Keratinocyte (primary cell): ENCODE data around the gene L3MBTL3. TPM values are rescaled to one million over a fixed set of nuclear protein-coding genes. Genes with fewer than 3 reads are reported as not detected.
A peak's percentile ranks its signal among the peaks of the same experiment; 100 is the strongest.

Experiments used
- DNase-seq: peaks from one replicate; pipeline ENCODE4 v3.0.0-alpha.2; 2011; ENCODE audit warnings: low read depth, missing footprints, low spot score
- FAIRE-seq: peaks from 2 replicates; lab custom pipeline; 2011; peaks lifted over from hg19 to GRCh38; lab: Jason Lieb, UNC
- H2AFZ ChIP-seq: 2 replicates; pipeline ENCODE4 v1.6.0; 2012; ENCODE audit warnings: low read length, control low read depth, inconsistent platforms; ENCODE audit not compliant: control insufficient read depth
- H3K27ac ChIP-seq: 2 replicates; pipeline ENCODE4 v1.5.1; 2011; ENCODE audit warnings: low read length; ENCODE audit not compliant: control insufficient read depth, insufficient read depth
- H3K27me3 ChIP-seq: 3 replicates; pipeline ENCODE4 v1.6.0; 2011; ENCODE audit warnings: low read length; ENCODE audit not compliant: control insufficient read depth, insufficient read depth; ENCODE audit errors: extremely low read depth
- H3K36me3 ChIP-seq, 2 experiments: 2 replicates in 1 of 2; 3 replicates in 1 of 2; pipeline ENCODE4 v1.5.1; 2011; ENCODE audit warnings: low read length in 2 of 2, mild to moderate bottlenecking in 1 of 2; ENCODE audit not compliant: control insufficient read depth in 2 of 2, insufficient read depth in 2 of 2; ENCODE audit errors: extremely low read depth in 1 of 2
- H3K4me1 ChIP-seq: 3 replicates; pipeline ENCODE4 v1.5.1; 2011; ENCODE audit warnings: low read length; ENCODE audit not compliant: control insufficient read depth, insufficient read depth; ENCODE audit errors: extremely low read depth
- H3K4me2 ChIP-seq: 3 replicates; pipeline ENCODE4 v1.6.0; 2011; ENCODE audit warnings: low read depth, low read length; ENCODE audit not compliant: control insufficient read depth, insufficient read depth; ENCODE audit errors: extremely low read depth
- H3K4me3 ChIP-seq, 3 experiments: fragments of 200-600 bp in 1 of 3; sonication (generic) in 1 of 3; 2 replicates in 2 of 3; 3 replicates in 1 of 3; pipeline ENCODE4 v1.5.1; 2011 to 2016; ENCODE audit warnings: low read length in 3 of 3, mild to moderate bottlenecking in 3 of 3, control low read depth in 2 of 3, inconsistent platforms in 1 of 3, low read depth in 1 of 3, mixed read lengths in 1 of 3, mixed run types in 1 of 3, moderate library complexity in 1 of 3; ENCODE audit not compliant: control insufficient read depth in 2 of 3, insufficient read depth in 2 of 3; ENCODE audit errors: extremely low read depth in 1 of 3
- H3K79me2 ChIP-seq: 2 replicates; pipeline ENCODE4 v1.6.0; 2012; ENCODE audit warnings: low read length; ENCODE audit not compliant: control insufficient read depth, insufficient read depth
- H3K9ac ChIP-seq: 3 replicates; pipeline ENCODE4 v1.6.0; 2011; ENCODE audit warnings: low read length; ENCODE audit not compliant: control insufficient read depth, insufficient read depth; ENCODE audit errors: extremely low read depth
- H3K9me1 ChIP-seq: 3 replicates; pipeline ENCODE4 v1.6.0; 2011; ENCODE audit warnings: low read length; ENCODE audit not compliant: control insufficient read depth, insufficient read depth; ENCODE audit errors: extremely low read depth
- H3K9me3 ChIP-seq: 2 replicates; pipeline ENCODE4 v1.5.1; 2012; ENCODE audit warnings: low read depth, low read length; ENCODE audit not compliant: control insufficient read depth
- H4K20me1 ChIP-seq: 3 replicates; pipeline ENCODE4 v1.6.0; 2011; ENCODE audit warnings: low read length; ENCODE audit not compliant: control insufficient read depth, insufficient read depth; ENCODE audit errors: extremely low read depth
- EZH2 ChIP-seq: IDR thresholded peaks from one replicate; pipeline ENCODE4 v1.6.1; 2012; ENCODE audit warnings: inconsistent platforms, mild to moderate bottlenecking, low read length, moderate library complexity
- dilution Hi-C: fragments of 300-500 bp; cut with MboI; formaldehyde crosslinking; loops from one replicate; pipeline ENCODE4 v1.7.0; 2020; ENCODE audit warnings: low sequenced_read_pairs; ENCODE audit not compliant: extremely low pct_ligation_motif_present
- polyA plus RNA-seq, 5 experiments: library from polyadenylated mRNA; depleted of rRNA in 3 of 5; stranded (reverse) in 3 of 5; stranded (forward) in 1 of 5; unstranded in 1 of 5; fragments of >200 nt; gene quantifications; 1 replicate in 1 of 5; 2 replicates in 3 of 5; 3 replicates in 1 of 5; pipeline versions ENCODE4 v1.2.1 to v1.2.3, GENCODE V29; 2011 to 2012; ENCODE audit warnings: missing spikeins in 2 of 5, low read depth in 1 of 5, low replicate concordance in 1 of 5
- TF ChIP-seq, protein P1 (sequence below), 3 experiments: IDR thresholded peaks in 1 of 3; conservative IDR thresholded peaks in 1 of 3; optimal IDR thresholded peaks in 1 of 3; 2 replicates in 2 of 3; 3 replicates in 1 of 3; pipeline versions ENCODE3 to v1.5.1; 2011; ENCODE audit warnings: low read length in 3 of 3, mild to moderate bottlenecking in 3 of 3, moderate library complexity in 2 of 3, control low read depth in 1 of 3, inconsistent platforms in 1 of 3; ENCODE audit not compliant: insufficient read depth in 2 of 3; ENCODE audit errors: extremely low read depth in 1 of 3

The L3MBTL3 gene
- polyA plus RNA-seq, 1 donor (not counting 4 experiments of a cell fraction or from before 2014, with no cell fraction given), result 16.6 TPM

DNA sequence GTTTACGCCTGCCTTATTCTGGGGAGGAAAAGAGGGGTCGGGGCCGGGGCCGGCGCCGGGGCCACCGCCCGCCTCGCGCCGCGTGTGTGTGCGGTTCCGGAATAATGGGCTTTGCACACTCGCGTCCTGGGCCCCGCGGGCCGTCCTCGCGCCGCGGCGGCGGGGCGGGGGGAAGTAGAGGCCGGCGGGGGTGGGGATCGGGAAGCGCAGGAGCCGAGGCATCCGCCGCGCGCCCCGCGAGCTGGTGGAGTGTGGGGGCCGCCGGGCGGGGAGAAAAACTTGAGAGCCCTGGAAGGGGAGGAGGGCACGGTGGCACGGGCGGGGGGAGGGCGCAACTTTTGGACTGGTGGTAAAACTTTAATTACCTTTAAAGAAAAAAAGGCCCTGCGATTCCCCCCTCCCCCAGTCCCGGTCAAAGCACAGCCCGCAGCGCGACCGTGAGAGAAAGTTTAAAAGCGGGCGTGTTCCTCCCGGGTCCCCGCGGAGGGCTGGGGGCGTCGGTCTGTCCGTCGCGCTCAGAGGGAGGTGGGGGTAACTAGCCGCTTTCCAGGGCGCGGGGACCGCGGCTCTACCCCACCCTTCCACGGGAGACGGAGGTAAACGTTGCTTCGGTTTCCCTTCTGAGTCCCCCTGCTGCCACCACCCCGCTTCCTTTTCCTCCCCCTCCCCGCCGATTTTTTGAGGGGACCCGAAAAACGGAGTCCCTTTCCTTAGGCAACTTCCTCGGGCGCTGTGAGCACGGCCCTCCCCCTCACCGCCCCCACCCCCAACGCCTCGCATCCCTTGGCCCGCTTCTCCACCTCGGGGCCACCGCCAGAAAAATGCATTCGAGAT is 1.9 kb downstream of the L3MBTL3 start:
- Histone ChIP-seq H3K4me2 (peak overlapping the region; percentile 49), H3K9me3 (no peaks in the 10 kb centered on the region), H2AFZ (peak overlapping the region; percentile 73), H3K36me3 (no peaks in the 10 kb centered on the region), H3K9ac (peak overlapping the region; percentile 75), H3K79me2 (peaks cover 25% of the 10 kb centered on the region), H3K27ac (peak overlapping the region; percentile 62), H3K4me3 (peak overlapping the region; percentile 64 to 82 (median 71)), H4K20me1 (no peaks in the 10 kb centered on the region), H3K4me1 (peaks cover 9% of the 10 kb centered on the region), H3K9me1 (no peaks in the 10 kb centered on the region), H3K27me3 (no peaks in the 10 kb centered on the region)
- dilution Hi-C loops, result no loop called here
- no peak for TF ChIP-seq EZH2
- TF ChIP-seq, protein P1, sequence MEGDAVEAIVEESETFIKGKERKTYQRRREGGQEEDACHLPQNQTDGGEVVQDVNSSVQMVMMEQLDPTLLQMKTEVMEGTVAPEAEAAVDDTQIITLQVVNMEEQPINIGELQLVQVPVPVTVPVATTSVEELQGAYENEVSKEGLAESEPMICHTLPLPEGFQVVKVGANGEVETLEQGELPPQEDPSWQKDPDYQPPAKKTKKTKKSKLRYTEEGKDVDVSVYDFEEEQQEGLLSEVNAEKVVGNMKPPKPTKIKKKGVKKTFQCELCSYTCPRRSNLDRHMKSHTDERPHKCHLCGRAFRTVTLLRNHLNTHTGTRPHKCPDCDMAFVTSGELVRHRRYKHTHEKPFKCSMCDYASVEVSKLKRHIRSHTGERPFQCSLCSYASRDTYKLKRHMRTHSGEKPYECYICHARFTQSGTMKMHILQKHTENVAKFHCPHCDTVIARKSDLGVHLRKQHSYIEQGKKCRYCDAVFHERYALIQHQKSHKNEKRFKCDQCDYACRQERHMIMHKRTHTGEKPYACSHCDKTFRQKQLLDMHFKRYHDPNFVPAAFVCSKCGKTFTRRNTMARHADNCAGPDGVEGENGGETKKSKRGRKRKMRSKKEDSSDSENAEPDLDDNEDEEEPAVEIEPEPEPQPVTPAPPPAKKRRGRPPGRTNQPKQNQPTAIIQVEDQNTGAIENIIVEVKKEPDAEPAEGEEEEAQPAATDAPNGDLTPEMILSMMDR (optimal IDR thresholded peaks at IDR 0.05 in 1 of 3, IDR thresholded peaks at IDR 0.05 in 1 of 3, conservative IDR thresholded peaks at IDR 0.05 in 1 of 3; ENCODE audit: extremely low read depth in 1 of 3, insufficient read depth in 2 of 3, low read length in 3 of 3), result no peak
- FAIRE-seq, result no peak
- DNase-seq, result no peak

DNA sequence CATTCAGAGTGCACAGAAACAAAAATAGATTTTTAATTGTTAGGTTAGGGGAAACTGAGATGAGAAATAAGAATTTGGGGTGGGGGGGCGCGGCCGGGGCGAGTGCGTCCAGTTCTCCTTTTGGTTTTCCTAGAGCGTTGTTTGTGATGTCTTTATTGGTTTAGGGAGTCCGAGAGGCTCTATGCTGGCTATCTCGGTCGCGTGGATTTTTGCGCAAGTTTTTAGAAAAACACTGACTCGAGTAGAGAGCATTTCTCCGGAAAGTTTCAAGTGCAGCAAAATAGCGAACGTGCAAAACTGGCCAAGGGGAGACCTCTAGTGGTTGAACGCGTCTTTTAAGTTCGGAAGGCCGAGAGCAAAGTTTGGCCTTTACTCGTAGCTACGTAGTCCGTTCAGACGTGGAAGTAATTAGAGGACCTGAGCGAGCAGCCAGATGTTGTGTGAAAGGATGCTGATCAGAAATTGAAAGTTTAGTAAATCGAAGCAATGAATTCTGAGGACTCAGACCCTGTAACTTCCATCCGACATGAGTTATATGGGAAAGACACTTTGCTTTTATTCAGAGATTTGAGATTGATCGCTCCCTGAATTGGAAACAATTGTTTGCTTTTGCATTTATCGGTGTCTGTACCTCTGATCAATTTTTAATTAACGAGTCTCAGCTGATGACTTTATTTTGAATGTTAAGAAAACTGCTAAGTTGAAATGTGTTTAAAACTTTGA is 2.7 kb downstream of the L3MBTL3 start:
- Histone ChIP-seq H3K9me3 (no peaks in the 10 kb centered on the region), H3K27me3 (no peaks in the 10 kb centered on the region), H3K9ac (peak overlapping the region; percentile 75), H3K9me1 (no peaks in the 10 kb centered on the region), H3K4me3 (peak overlapping the region; percentile 64 to 82 (median 71)), H3K4me2 (peak overlapping the region; percentile 72), H3K4me1 (peaks cover 9% of the 10 kb centered on the region), H2AFZ (peak overlapping the region; percentile 55), H3K79me2 (peaks cover 29% of the 10 kb centered on the region), H3K36me3 (no peaks in the 10 kb centered on the region), H4K20me1 (no peaks in the 10 kb centered on the region), H3K27ac (peak overlapping the region; percentile 6)
- dilution Hi-C loops, result no loop called here
- FAIRE-seq, result peak; percentile 79
- no peak for TF ChIP-seq EZH2
- TF ChIP-seq, protein P1 (optimal IDR thresholded peaks at IDR 0.05 in 1 of 3, IDR thresholded peaks at IDR 0.05 in 1 of 3, conservative IDR thresholded peaks at IDR 0.05 in 1 of 3; ENCODE audit: extremely low read depth in 1 of 3, insufficient read depth in 2 of 3, low read length in 3 of 3), result peak; percentile 80 to 83 (median 82)
- DNase-seq, result peak; percentile 42
